Mucosa of descending colon (tissue), 3 donors: ENCODE measurements around the gene CNPY1. TPM values are rescaled to one million over a fixed set of nuclear protein-coding genes. Genes with fewer than 3 reads are reported as not detected.

Experiments used
- ATAC-seq: fragments of 200-7000 bp; cut with Tn5 transposase; one replicate; pipeline ENCODE4 v1.9.1; 2020; ENCODE audit warnings: mild to moderate bottlenecking, moderate library complexity
- DNase-seq, 3 donors: peaks; one replicate each; pipeline ENCODE4 v3.0.0-alpha.2; 2020
- H3K36me3 ChIP-seq: fragments of 200-600 bp; one replicate; pipeline ENCODE4 v1.8.0; 2021; ENCODE audit warnings: low read depth, mild to moderate bottlenecking
- H3K4me1 ChIP-seq: fragments of 200-600 bp; one replicate; pipeline ENCODE4 v1.8.0; 2021; ENCODE audit warnings: low read depth, mild to moderate bottlenecking
- H3K4me3 ChIP-seq: fragments of 200-600 bp; one replicate; pipeline ENCODE4 v1.8.0; 2021; ENCODE audit warnings: mild to moderate bottlenecking
- H3K9me3 ChIP-seq: fragments of 200-600 bp; one replicate; pipeline ENCODE4 v1.8.0; 2021; ENCODE audit warnings: mild to moderate bottlenecking
- CTCF ChIP-seq: fragments of 200-600 bp; IDR thresholded peaks from one replicate; pipeline ENCODE4 v1.8.0; 2022; ENCODE audit warnings: antibody characterized with exemption, mild to moderate bottlenecking
- intact Hi-C, 2 donors: fragments of 100-400 bp; cut with DNase I in 1 of 2; cut with micrococcal nuclease in 1 of 2; formaldehyde crosslinking; loops; one replicate each; pipeline versions ENCODE4 v1.11.0 to v1.11.1; 2022; cut with DNase I, micrococcal nuclease
- total RNA-seq, 3 donors: library from RNA; stranded (reverse); fragmentation: NEBNext Ultra II Directional in 2 of 3; extraction: Animal tissue kit (Norgen Biotek cat#: 25700) in 2 of 3; gene quantifications; one replicate each; pipeline versions ENCODE4 v1.2.1 to v1.2.4, GENCODE V29; 2021 to 2023
- donor health status: DM: no; HTN: no; CAD: no; lungs with moderate emphysema.
- donor health status: DM: no; HTN: no; CAD: no.
- donor health status: DM: no; HTN: yes; CAD: no.

Gene CNPY1
- total RNA-seq, 3 donors from 2014 or later = not detected

GRCh38 chr7:155590215-155591018 is 44.1 kb upstream of the CNPY1 start:
- peaks cover 3% of the 10 kb centered on the region for H3K4me1 ChIP-seq
- ATAC-seq (peak; percentile 55), DNase-seq (peak in 1 of 3 donors; percentile 16)
- no peaks in the 10 kb centered on the region for H3K36me3 ChIP-seq
- no peak overlapping the region for H3K4me3 ChIP-seq
- TF ChIP-seq CTCF = no peak
- intact Hi-C loops = loop anchor here (10.0 kb wide), 2 partner anchors 144 to 174 kb away; no protein-coding TSS in a partner anchor
- H3K9me3 ChIP-seq = no peaks in the 10 kb centered on the region

GRCh38 chr7:155589001-155589980 is 42.9 kb upstream of the CNPY1 start:
- Histone ChIP-seq H3K9me3 (no peaks in the 10 kb centered on the region), H3K36me3 (no peaks in the 10 kb centered on the region), H3K4me1 (peaks cover 7% of the 10 kb centered on the region), H3K4me3 (no peak overlapping the region)
- ATAC-seq = no peak
- TF ChIP-seq CTCF = no peak
- intact Hi-C loops = no loop called here
- DNase-seq = no peak

GRCh38 chr7:155588468-155588998 is 42.2 kb upstream of the CNPY1 start:
- no peak for TF ChIP-seq CTCF
- ATAC-seq (no peak), DNase-seq (no peak)
- H3K36me3 ChIP-seq = no peaks in the 10 kb centered on the region
- peaks cover 7% of the 10 kb centered on the region for H3K4me1 ChIP-seq
- no peak overlapping the region for H3K4me3 ChIP-seq
- no peaks in the 10 kb centered on the region for H3K9me3 ChIP-seq
- intact Hi-C loops = no loop called here

- ATAC-seq = no peak
- no peak for DNase-seq
- intact Hi-C loops = no loop called here
- H3K4me3 ChIP-seq = no peak overlapping the region
- peaks cover 7% of the 10 kb centered on the region for H3K4me1 ChIP-seq
- no peaks in the 10 kb centered on the region for H3K36me3 ChIP-seq
- H3K9me3 ChIP-seq = no peaks in the 10 kb centered on the region
- no peak for TF ChIP-seq CTCF
Measured at GRCh38 chr7:155587486-155587885, 41.1 kb upstream of the CNPY1 start.

- no peak for TF ChIP-seq CTCF
- no peaks in the 10 kb centered on the region for H3K9me3 ChIP-seq
- intact Hi-C loops = no loop called here
- ATAC-seq (no peak), DNase-seq (no peak)
- H3K4me3 ChIP-seq = no peak overlapping the region
- peaks cover 7% of the 10 kb centered on the region for H3K4me1 ChIP-seq
- H3K36me3 ChIP-seq = no peaks in the 10 kb centered on the region
Measured at GRCh38 chr7:155586843-155587440, 40.6 kb upstream of the CNPY1 start.
